AG09319 (cell line): ENCODE data around the gene KLF3.

Source experiments
- DNase-seq: peaks from one replicate; pipeline ENCODE4 v3.0.0-alpha.2; 2010; ENCODE audit warnings: low read depth; ENCODE audit errors: extremely low read depth
- CTCF ChIP-seq: IDR thresholded peaks from 2 replicates; pipeline ENCODE4 v1.5.1; 2011; ENCODE audit warnings: low read depth, mild to moderate bottlenecking, inconsistent platforms, low read length, moderate library complexity

KLF3 gene

GRCh38 chr4:38665551-38666411 is 1.8 kb downstream of the KLF3 start:
- no peak for TF ChIP-seq CTCF
- no peak for DNase-seq

GRCh38 chr4:38666766-38667084 is 2.7 kb downstream of the KLF3 start:
- DNase-seq = no peak
- no peak for TF ChIP-seq CTCF

GRCh38 chr4:38667085-38667893 is 3.3 kb downstream of the KLF3 start:
- TF ChIP-seq CTCF = no peak
- peak; percentile 94 for DNase-seq

- TF ChIP-seq CTCF = no peak
- DNase-seq = no peak
Observed at GRCh38 chr4:38668203-38668971, 4.4 kb downstream of the KLF3 start.

GRCh38 chr4:38669208-38669607 is 5.2 kb downstream of the KLF3 start:
- no peak for TF ChIP-seq CTCF
- no peak for DNase-seq

GRCh38 chr4:38670109-38670901 is 6.3 kb downstream of the KLF3 start:
- DNase-seq = no peak
- no peak for TF ChIP-seq CTCF
